GM06990 (cell line): ENCODE data around the gene ZNF692.

Experiments
- DNase-seq: peaks from one replicate; pipeline ENCODE4 v3.0.0-alpha.2; 2011; ENCODE audit not compliant: insufficient read length; ENCODE audit errors: extremely low read depth
- H3K27me3 ChIP-seq: replicated peaks from 2 replicates; pipeline ENCODE4 v1.6.0; 2011; ENCODE audit warnings: low read length; ENCODE audit not compliant: control insufficient read depth, insufficient read depth
- H3K36me3 ChIP-seq: 2 replicates; pipeline ENCODE4 v1.5.1; 2011; ENCODE audit warnings: low read length; ENCODE audit not compliant: control insufficient read depth, insufficient read depth
- H3K4me3 ChIP-seq: replicated peaks from 2 replicates; pipeline ENCODE4 v1.5.1; 2011; ENCODE audit warnings: low read depth, mild to moderate bottlenecking, control low read depth, low read length
- CTCF ChIP-seq: IDR thresholded peaks from 2 replicates; pipeline ENCODE4 v1.5.1; 2011; ENCODE audit warnings: low read length, control low read depth, mild to moderate bottlenecking, inconsistent platforms; ENCODE audit not compliant: insufficient read depth, poor library complexity, severe bottlenecking

The ZNF692 gene

GRCh38 chr1:248850124-248850523, 8.8 kb downstream of the ZNF692 start:
- TF ChIP-seq CTCF, result no peak
- Histone ChIP-seq H3K27me3 (no peaks in the 10 kb centered on the region), H3K36me3 (peaks cover 59% of the 10 kb centered on the region), H3K4me3 (no peak overlapping the region)
- no peak for DNase-seq

- DNase-seq, result no peak
- Histone ChIP-seq H3K27me3 (no peaks in the 10 kb centered on the region), H3K4me3 (no peak overlapping the region), H3K36me3 (peaks cover 56% of the 10 kb centered on the region)
- TF ChIP-seq CTCF, result no peak
These were observed 9.2 kb downstream of the ZNF692 start for GRCh38 chr1:248849637-248850036.

- H3K36me3 ChIP-seq, result peaks cover 60% of the 10 kb centered on the region
- TF ChIP-seq CTCF, result no peak
- DNase-seq, result no peak
- H3K27me3 ChIP-seq, result no peaks in the 10 kb centered on the region
- no peak overlapping the region for H3K4me3 ChIP-seq
These were observed 9.7 kb downstream of the ZNF692 start for GRCh38 chr1:248849152-248849551.

GRCh38 chr1:248848602-248849001, 10.3 kb downstream of the ZNF692 start:
- DNase-seq, result no peak
- Histone ChIP-seq H3K27me3 (no peaks in the 10 kb centered on the region), H3K36me3 (peaks cover 54% of the 10 kb centered on the region), H3K4me3 (no peak overlapping the region)
- TF ChIP-seq CTCF, result no peak

- H3K27me3 ChIP-seq, result no peaks in the 10 kb centered on the region
- no peak overlapping the region for H3K4me3 ChIP-seq
- DNase-seq, result no peak
- TF ChIP-seq CTCF, result no peak
- H3K36me3 ChIP-seq, result peaks cover 51% of the 10 kb centered on the region
These were observed 10.8 kb downstream of the ZNF692 start for GRCh38 chr1:248847956-248848561.

GRCh38 chr1:248847181-248847955, 11.5 kb downstream of the ZNF692 start:
- H3K4me3 ChIP-seq, result no peak overlapping the region
- H3K27me3 ChIP-seq, result no peaks in the 10 kb centered on the region
- DNase-seq, result no peak
- TF ChIP-seq CTCF, result no peak
- peaks cover 49% of the 10 kb centered on the region for H3K36me3 ChIP-seq
